ENCODE data around the gene RNU5D-1.

- TF ChIP-seq ZNF140 (tag by site-specific recombination; IDR thresholded peaks at IDR 0.05), result no peak
- TF ChIP-seq CTCF (tag by site-specific recombination; IDR thresholded peaks at IDR 0.05), result no peak
Measured at GRCh38 chr1:44720281-44720680, 10.7 kb downstream of the RNU5D-1 start.
